HepG2 (cell line): ENCODE data around the gene CAMTA1. TPM values are rescaled to one million over a fixed set of nuclear protein-coding genes. Genes with fewer than 3 reads are reported as not detected.

ENCODE experiments used
- ELF4 ChIP-seq: sonication (generic); formaldehyde crosslinking; IDR thresholded peaks from 2 replicates; pipeline ENCODE4 v1.5.0; 2020; ENCODE audit warnings: missing genetic modification reagents, mild to moderate bottlenecking, moderate library complexity, borderline replicate concordance
- HDAC6 ChIP-seq: fragments of 200-600 bp; sonication (generic); IDR thresholded peaks from 2 replicates; pipeline ENCODE4 v1.7.0; 2017; ENCODE audit warnings: mild to moderate bottlenecking, antibody characterized with exemption, low read length, low read depth
- HIVEP1 ChIP-seq: sonication (generic); formaldehyde crosslinking; IDR thresholded peaks from 2 replicates; pipeline ENCODE4 v1.4.0; 2020; ENCODE audit warnings: mild to moderate bottlenecking, missing genetic modification reagents
- KAT8 ChIP-seq: IDR thresholded peaks from 2 replicates; pipeline ENCODE4 v1.6.1; 2016; ENCODE audit warnings: missing genetic modification reagents, missing compliant biosample characterization
- RARA ChIP-seq: IDR thresholded peaks from 2 replicates; pipeline ENCODE4 v1.6.1; 2016; ENCODE audit warnings: missing genetic modification reagents, missing compliant biosample characterization
- RXRB ChIP-seq: IDR thresholded peaks from 2 replicates; pipeline ENCODE4 v1.6.1; 2016; ENCODE audit warnings: borderline replicate concordance, missing genetic modification reagents, missing compliant biosample characterization
- SRSF1 ChIP-seq: fragments of 200-400 bp; formaldehyde crosslinking; optimal IDR thresholded peaks from 2 replicates; pipeline ENCODE3; 2017; ENCODE audit warnings: mild to moderate bottlenecking, low read depth, low read length, moderate library complexity
- SSRP1 ChIP-seq: IDR thresholded peaks from 2 replicates; pipeline ENCODE4 v1.6.1; 2016; ENCODE audit warnings: control low read depth
- U2AF1 ChIP-seq: fragments of 200-400 bp; formaldehyde crosslinking; optimal IDR thresholded peaks from 2 replicates; pipeline ENCODE3; 2017; ENCODE audit warnings: mild to moderate bottlenecking, low read depth, low read length
- ZBTB7B ChIP-seq: sonication (generic); formaldehyde crosslinking; IDR thresholded peaks from 2 replicates; pipeline ENCODE4 v1.4.0; 2020; ENCODE audit warnings: missing genetic modification reagents
- polyA plus RNA-seq, 8 experiments: library from polyadenylated mRNA; depleted of rRNA in 3 of 8; stranded (reverse) in 7 of 8; unstranded in 1 of 8; fragments of >200 nt; fragmentation: Illumina TruSeq in 4 of 8; extraction: Trizol in 4 of 8; gene quantifications; 2 replicates each; pipeline versions ENCODE4 v1.2.1 to v1.2.3, GENCODE V29; 2011 to 2016; ENCODE audit warnings: low read depth in 4 of 8, missing spikeins in 1 of 8, mixed read lengths in 1 of 8; ENCODE audit not compliant: insufficient read depth in 1 of 8
- total RNA-seq, 5 experiments: library from RNA; depleted of rRNA; stranded (reverse); fragments of >200 nt; fragmentation: Illumina TruSeq; extraction: Trizol; gene quantifications; 2 replicates each; pipeline ENCODE4 v1.2.3, GENCODE V29; 2016; ENCODE audit warnings: low read depth in 1 of 5
- TF ChIP-seq, protein P1 (sequence below): sonication (generic); formaldehyde crosslinking; IDR thresholded peaks from 2 replicates; pipeline ENCODE4 v1.4.0; 2020; ENCODE audit warnings: missing genetic modification reagents, mild to moderate bottlenecking, borderline replicate concordance
- TF ChIP-seq, protein P2 (sequence below): sonication (generic); formaldehyde crosslinking; IDR thresholded peaks from 2 replicates; pipeline ENCODE4 v1.4.0; 2020; ENCODE audit warnings: mild to moderate bottlenecking, missing genetic modification reagents
- TF ChIP-seq, protein P3 (sequence below): sonication (generic); formaldehyde crosslinking; IDR thresholded peaks from 2 replicates; pipeline ENCODE4 v1.4.0; 2020; ENCODE audit warnings: missing genetic modification reagents
- TF ChIP-seq, protein P4 (sequence below): sonication (generic); formaldehyde crosslinking; IDR thresholded peaks from 2 replicates; pipeline ENCODE4 v1.5.1; 2020; ENCODE audit warnings: mild to moderate bottlenecking, missing genetic modification reagents, moderate library complexity

CAMTA1 gene
- total and polyA plus RNA-seq, 2 of the 13 experiments (the other 11 are each of a cell fraction or from before 2014, with no cell fraction given), result 25.0 to 36.4 TPM

DNA sequence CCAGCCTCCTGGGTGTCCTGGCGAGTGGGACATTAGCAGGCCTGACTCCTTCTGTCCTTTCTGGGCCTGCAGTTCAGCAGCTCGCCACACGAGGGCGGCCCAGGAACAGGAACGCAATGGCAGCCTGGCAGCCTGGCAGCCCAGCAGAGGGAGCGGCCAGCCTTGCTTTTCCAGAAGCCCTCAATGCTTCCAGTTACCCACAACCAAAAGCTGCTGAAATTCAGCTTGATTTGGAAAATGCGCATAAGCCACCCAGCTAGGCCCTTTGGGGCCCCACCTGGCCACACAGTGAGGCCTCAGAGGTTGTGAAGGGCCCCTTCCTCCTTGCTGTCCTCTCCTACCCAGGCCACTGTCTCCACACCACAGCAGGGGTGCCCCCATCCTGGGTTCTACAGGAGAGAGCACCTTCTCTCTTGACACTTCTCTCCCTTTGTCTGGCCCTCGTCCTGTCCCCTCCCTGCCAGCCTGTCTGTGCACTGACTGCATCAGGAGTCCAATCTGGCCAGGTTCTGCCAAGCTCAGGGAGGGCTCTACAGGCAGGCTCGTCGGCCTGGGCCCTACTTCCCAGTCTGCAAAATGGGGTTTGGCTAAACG lies 882.5 kb downstream of the CAMTA1 start (continued):
- TF ChIP-seq, protein P1, sequence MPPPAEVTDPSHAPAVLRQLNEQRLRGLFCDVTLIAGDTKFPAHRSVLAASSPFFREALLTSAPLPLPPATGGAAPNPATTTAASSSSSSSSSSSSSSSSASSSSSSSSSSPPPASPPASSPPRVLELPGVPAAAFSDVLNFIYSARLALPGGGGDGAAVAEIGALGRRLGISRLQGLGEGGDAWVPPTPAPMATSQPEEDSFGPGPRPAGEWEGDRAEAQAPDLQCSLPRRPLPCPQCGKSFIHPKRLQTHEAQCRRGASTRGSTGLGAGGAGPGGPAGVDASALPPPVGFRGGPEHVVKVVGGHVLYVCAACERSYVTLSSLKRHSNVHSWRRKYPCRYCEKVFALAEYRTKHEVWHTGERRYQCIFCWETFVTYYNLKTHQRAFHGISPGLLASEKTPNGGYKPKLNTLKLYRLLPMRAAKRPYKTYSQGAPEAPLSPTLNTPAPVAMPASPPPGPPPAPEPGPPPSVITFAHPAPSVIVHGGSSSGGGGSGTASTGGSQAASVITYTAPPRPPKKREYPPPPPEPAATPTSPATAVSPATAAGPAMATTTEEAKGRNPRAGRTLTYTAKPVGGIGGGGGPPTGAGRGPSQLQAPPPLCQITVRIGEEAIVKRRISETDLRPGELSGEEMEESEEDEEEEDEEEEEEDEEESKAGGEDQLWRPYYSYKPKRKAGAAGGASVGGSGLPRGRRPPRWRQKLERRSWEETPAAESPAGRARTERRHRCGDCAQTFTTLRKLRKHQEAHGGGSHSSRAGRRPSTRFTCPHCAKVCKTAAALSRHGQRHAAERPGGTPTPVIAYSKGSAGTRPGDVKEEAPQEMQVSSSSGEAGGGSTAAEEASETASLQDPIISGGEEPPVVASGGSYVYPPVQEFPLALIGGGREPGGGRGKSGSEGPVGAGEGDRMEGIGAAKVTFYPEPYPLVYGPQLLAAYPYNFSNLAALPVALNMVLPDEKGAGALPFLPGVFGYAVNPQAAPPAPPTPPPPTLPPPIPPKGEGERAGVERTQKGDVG (CRISPR knock-in tag), result 0 out of 2 replicates have a peak, but pooled peaks have one; percentile 16
- TF ChIP-seq RARA (CRISPR knock-in tag), result peak; percentile 25; the same call in 1 of the 2 replicates
- TF ChIP-seq, protein P2, sequence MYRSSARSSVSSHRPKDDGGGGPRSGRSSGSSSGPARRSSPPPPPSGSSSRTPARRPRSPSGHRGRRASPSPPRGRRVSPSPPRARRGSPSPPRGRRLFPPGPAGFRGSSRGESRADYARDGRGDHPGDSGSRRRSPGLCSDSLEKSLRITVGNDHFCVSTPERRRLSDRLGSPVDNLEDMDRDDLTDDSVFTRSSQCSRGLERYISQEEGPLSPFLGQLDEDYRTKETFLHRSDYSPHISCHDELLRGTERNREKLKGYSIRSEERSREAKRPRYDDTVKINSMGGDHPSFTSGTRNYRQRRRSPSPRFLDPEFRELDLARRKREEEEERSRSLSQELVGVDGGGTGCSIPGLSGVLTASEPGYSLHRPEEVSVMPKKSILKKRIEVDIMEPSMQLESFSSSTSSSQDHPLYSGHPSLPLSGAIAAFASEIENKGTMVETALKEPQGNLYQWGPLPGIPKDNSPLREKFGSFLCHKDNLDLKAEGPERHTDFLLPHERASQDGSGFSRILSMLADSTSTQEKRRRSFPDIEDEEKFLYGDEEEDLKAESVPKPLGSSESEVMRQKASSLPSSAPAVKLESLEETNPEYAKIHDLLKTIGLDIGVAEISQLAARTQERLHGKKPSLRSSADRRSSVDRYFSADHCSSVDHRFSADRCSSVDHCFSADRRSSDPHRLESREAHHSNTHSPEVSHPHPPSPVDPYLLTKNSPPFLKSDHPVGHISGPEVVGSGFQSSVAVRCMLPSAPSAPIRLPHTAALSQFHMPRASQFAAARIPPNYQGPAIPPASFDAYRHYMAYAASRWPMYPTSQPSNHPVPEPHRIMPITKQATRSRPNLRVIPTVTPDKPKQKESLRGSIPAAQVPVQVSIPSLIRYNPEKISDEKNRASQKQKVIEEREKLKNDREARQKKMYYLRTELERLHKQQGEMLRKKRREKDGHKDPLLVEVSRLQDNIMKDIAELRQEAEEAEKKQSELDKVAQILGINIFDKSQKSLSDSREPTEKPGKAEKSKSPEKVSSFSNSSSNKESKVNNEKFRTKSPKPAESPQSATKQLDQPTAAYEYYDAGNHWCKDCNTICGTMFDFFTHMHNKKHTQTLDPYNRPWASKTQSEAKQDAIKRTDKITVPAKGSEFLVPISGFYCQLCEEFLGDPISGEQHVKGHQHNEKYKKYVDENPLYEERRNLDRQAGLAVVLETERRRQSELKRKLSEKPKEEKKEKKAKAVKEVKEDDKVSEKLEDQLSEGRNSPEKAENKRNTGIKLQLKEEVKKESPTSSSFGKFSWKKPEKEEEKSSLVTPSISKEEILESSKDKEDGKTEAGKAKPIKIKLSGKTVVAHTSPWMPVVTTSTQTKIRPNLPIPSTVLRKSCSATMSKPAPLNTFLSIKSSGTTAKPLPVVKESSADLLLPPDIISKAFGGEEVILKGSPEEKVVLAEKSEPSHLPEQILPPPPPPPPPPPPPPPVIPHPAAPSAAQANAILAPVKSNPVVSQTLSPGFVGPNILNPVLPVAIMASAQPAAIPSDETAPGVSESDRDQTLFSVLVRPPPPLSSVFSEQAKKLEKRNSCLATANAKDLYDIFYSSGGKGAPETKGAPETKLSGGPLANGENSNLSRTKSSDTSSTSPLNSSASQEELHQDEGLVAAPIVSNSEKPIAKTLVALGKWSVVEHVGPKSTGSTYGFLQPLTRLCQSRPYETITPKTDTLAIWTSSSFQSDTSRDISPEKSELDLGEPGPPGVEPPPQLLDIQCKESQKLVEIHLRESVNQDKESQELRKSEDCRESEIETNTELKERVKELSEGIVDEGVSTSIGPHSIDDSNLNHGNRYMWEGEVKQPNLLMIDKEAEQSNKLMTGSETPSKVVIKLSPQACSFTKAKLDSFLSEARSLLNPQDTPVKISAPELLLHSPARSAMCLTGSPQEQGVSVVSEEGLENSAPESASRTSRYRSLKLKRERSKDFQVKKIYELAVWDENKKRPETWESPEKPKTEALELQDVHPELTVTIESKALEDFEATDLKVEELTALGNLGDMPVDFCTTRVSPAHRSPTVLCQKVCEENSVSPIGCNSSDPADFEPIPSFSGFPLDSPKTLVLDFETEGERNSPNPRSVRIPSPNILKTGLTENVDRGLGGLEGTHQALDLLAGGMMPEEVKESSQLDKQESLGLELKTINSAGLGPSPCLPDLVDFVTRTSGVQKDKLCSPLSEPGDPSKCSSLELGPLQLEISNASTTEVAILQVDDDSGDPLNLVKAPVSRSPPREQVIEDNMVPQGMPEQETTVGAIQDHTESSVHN (CRISPR knock-in tag), result 0 out of 2 replicates have a peak, but pooled peaks have one; percentile 24
- 0 out of 2 replicates have a peak, but pooled peaks have one; percentile 21 for TF ChIP-seq HIVEP1 (CRISPR knock-in tag)
- peak; percentile 44; the same call in 1 of the 2 replicates for TF ChIP-seq KAT8 (CRISPR knock-in tag)
- 0 out of 2 replicates have a peak, but pooled peaks have one; percentile 16 for TF ChIP-seq RXRB (CRISPR knock-in tag)
- no peak for TF ChIP-seq U2AF1
- TF ChIP-seq SSRP1, result no peak
- no peak for TF ChIP-seq ZBTB7B (CRISPR knock-in tag)
- TF ChIP-seq SRSF1, result no peak
- TF ChIP-seq HDAC6, result no peak
- TF ChIP-seq ELF4 (CRISPR knock-in tag), result no peak
- TF ChIP-seq, protein P3, sequence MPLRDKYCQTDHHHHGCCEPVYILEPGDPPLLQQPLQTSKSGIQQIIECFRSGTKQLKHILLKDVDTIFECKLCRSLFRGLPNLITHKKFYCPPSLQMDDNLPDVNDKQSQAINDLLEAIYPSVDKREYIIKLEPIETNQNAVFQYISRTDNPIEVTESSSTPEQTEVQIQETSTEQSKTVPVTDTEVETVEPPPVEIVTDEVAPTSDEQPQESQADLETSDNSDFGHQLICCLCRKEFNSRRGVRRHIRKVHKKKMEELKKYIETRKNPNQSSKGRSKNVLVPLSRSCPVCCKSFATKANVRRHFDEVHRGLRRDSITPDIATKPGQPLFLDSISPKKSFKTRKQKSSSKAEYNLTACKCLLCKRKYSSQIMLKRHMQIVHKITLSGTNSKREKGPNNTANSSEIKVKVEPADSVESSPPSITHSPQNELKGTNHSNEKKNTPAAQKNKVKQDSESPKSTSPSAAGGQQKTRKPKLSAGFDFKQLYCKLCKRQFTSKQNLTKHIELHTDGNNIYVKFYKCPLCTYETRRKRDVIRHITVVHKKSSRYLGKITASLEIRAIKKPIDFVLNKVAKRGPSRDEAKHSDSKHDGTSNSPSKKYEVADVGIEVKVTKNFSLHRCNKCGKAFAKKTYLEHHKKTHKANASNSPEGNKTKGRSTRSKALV (CRISPR knock-in tag), result no peak
- TF ChIP-seq, protein P4, sequence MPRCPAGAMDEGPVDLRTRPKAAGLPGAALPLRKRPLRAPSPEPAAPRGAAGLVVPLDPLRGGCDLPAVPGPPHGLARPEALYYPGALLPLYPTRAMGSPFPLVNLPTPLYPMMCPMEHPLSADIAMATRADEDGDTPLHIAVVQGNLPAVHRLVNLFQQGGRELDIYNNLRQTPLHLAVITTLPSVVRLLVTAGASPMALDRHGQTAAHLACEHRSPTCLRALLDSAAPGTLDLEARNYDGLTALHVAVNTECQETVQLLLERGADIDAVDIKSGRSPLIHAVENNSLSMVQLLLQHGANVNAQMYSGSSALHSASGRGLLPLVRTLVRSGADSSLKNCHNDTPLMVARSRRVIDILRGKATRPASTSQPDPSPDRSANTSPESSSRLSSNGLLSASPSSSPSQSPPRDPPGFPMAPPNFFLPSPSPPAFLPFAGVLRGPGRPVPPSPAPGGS, result no peak
